Gastrocnemius medialis (tissue), 4 donors: ENCODE data around the gene WRAP53.
A peak's percentile ranks its signal among the peaks of the same experiment; 100 is the strongest.

Source experiments
- POLR2A ChIP-seq, 2 donors: fragments of 450-650 bp; IDR thresholded peaks; one replicate each; pipeline ENCODE4 v1.6.1; 2017; ENCODE audit warnings: antibody characterized with exemption in 2 of 2, mild to moderate bottlenecking in 2 of 2, moderate library complexity in 2 of 2
- TF ChIP-seq, protein P1 (sequence below), 5 experiments: fragments of 450-650 bp in 3 of 5; fragments of 200-600 bp in 2 of 5; sonication (generic) in 2 of 5; IDR thresholded peaks in 4 of 5; conservative IDR thresholded peaks in 1 of 5; 1 replicate in 4 of 5; 2 replicates in 1 of 5; pipeline ENCODE4 v1.5.1; 2016 to 2019; ENCODE audit warnings: antibody characterized with exemption in 5 of 5, mild to moderate bottlenecking in 3 of 5, moderate library complexity in 3 of 5

DNA sequence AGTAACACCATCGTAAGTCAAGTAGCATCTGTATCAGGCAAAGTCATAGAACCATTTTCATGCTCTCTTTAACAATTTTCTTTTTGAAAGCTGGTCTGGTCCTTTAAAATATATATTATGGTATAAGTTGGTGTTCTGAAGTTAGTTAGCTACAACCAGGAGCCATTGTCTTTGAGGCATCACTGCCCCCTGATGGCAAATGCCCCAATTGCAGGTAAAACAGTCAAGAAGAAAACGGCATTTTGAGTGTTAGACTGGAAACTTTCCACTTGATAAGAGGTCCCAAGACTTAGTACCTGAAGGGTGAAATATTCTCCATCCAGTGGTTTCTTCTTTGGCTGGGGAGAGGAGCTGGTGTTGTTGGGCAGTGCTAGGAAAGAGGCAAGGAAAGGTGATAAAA lies 15.0 kb upstream of the WRAP53 start:
- TF ChIP-seq, protein P1, sequence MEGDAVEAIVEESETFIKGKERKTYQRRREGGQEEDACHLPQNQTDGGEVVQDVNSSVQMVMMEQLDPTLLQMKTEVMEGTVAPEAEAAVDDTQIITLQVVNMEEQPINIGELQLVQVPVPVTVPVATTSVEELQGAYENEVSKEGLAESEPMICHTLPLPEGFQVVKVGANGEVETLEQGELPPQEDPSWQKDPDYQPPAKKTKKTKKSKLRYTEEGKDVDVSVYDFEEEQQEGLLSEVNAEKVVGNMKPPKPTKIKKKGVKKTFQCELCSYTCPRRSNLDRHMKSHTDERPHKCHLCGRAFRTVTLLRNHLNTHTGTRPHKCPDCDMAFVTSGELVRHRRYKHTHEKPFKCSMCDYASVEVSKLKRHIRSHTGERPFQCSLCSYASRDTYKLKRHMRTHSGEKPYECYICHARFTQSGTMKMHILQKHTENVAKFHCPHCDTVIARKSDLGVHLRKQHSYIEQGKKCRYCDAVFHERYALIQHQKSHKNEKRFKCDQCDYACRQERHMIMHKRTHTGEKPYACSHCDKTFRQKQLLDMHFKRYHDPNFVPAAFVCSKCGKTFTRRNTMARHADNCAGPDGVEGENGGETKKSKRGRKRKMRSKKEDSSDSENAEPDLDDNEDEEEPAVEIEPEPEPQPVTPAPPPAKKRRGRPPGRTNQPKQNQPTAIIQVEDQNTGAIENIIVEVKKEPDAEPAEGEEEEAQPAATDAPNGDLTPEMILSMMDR (IDR thresholded peaks at IDR 0.05 in 4 of 5, conservative IDR thresholded peaks at IDR 0.05 in 1 of 5) = peak in 1 of 5 experiments; percentile 7
- TF ChIP-seq POLR2A (IDR thresholded peaks at IDR 0.05) = no peak
